NCI-H82 (cell line): ENCODE results near the gene EXOSC1.
A peak's percentile ranks its signal among the peaks of the same experiment; 100 is the strongest.
"Not testable (repeated sequence)": the region's sequence is repeated elsewhere in the genome, so short reads cannot be mapped to it uniquely, and the experiment has no call there.

Experiments used
- DNase-seq: peaks from one replicate; lab custom pipeline; 2025; lab: John Stamatoyannopoulos, UW

The EXOSC1 gene

DNA sequence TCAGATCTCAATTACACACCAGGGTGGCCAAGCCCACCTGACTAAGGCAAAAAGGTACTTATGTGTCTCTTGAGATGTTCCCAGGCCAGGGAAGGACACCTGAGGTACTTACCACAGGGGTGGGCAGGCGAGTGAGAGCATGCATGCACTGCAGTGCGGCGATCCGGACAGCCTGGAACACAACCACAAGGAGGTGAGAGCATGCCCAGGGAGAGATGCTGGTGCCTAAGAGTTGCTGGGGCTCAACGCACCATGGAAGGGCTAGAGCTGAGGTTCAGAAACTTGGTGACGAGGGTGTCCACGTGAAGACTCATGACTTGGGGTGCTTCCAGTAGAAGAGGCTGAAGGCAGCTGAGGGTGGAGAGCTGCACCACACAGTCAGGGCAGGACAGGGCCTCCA lies 13.3 kb upstream of the EXOSC1 start:
- no peak for DNase-seq

- no peak for DNase-seq
Observed at GRCh38 chr10:97456686-97457065, 10.9 kb upstream of the EXOSC1 start.

DNA sequence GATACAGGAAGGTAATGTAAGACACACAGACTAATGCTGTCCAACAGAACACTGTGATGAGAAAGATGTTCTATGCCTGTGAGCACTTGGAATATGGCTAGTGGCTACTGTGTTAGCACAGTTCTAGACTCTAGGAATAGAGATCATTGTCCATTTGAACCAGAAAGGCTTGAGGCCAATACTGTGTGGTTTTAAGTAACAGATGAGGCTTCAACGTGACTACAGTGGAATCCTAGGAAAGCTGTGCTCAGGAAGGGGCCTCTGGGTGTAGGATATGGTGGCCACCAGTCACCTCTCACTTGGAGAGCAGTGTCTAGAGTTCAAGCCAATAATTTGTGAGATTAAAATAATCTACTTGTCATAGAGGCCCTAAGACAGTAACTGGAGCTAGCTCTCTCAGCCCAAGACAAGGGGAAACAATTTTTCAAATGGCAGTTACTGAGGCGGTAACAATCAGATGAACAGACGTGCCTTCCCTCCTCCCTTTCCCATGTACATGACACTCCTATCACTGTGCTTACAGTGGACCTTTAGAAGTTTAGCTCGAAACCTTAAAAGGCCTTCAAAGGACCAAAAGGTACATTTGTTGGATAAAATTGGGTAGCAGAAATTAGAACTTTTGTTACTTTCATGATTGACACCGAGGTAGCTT lies 10.4 kb upstream of the EXOSC1 start:
- no peak for DNase-seq

- DNase-seq: peak; percentile 18
Observed at GRCh38 chr10:97454330-97455036, 8.7 kb upstream of the EXOSC1 start.

DNA sequence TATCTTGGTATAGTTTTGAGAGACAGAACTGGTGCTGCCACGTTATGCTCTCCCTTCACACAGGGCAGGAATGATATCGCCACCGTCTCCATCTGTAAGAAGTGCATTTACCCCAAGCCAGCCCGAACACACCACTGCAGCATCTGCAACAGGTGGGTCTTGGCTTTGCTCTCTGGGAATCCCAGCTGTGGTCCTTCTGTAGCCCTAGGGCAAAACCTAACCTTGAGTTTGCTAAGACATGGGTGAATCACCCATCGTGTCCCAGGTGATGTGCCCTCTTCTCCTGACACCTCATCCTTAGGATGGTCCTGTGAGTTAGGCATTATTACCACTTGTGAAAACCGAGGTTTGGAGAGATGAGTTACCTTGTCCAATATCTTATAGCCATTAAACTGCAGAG lies 6.5 kb upstream of the EXOSC1 start:
- no peak for DNase-seq

- DNase-seq: no peak
Observed at GRCh38 chr10:97451605-97452004, 5.8 kb upstream of the EXOSC1 start.

- no peak for DNase-seq
Observed at GRCh38 chr10:97450828-97451227, 5.0 kb upstream of the EXOSC1 start.

GRCh38 chr10:97445357-97445721 lies 467 bp downstream of the EXOSC1 start:
- no peak for DNase-seq

DNA sequence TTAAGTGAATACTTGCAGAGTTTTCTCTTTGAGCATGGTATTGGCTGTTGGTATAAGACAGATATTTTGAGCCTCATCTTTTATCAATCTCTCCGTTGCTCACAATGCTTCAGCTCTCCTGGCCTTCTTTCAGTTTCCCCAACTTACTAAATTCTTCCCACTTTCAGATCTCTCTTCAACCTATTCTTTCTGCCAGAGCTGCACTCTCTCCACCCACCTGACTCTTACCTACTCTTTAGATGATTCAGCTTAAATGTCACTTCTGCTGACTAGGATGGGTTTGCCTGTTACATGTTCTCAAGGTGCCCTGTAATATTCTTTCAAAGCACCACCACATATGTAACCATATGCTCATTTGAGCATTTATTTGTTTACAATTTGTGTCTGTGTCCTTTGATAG lies 1.6 kb downstream of the EXOSC1 start:
- DNase-seq: no peak

GRCh38 chr10:97442277-97442676 lies 3.5 kb downstream of the EXOSC1 start:
- no peak for DNase-seq

DNA sequence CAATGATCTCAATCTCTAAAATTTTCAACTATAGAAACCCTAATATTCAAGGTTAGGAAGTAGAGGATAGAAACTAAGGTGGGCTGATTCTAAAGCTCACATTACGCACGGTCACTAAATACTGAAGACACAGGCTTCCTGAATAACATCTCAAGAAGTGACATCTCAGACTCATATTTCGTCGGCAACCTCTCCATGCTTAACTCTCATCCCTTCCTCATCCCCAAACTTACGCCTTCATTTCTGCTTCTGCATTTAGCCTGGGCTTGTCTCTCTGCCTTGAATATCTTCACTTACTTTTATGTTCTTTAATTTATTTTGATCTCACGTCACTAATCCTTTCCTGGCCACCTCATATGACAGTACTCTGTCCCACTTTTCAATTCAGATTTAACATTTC lies 10.6 kb downstream of the EXOSC1 start:
- no peak for DNase-seq

DNA sequence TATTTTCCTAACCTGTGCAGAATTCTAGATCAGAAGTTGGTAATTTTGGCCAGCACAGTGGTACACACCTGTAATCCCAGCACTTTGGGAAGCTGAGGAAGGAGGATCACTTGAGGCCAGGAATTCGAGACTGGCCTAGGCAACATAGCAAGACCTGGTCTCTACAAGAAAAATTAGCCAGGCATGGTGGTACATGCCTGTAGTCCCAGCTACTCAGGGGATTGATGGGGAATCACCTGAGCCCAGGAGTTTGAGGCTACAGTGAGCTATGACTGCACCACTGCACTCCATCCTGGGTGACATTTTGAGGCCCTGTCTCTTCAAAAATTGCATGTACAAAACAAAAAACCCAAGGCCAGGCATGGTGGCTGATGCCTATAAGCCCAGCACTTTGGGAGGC lies 11.2 kb downstream of the EXOSC1 start:
- no peak for DNase-seq

DNA sequence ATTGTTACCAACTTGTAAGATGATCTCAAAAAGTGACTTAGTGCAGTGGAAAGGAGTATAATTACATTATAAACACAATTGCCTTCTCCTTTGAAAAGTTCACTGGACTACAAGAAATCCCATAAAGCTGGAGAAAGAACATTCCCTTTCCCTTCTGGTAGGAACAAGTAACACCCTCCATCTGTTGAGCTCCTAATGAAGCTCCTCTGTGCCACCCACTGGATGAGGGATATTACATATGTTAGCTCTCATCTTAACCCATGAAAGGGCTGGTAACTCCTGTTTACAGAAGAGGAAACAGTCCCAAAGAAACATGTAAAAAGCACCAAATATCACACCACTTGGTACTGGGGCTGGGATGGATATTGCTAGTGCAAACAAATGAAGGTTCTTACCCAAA lies 11.8 kb downstream of the EXOSC1 start:
- peak; percentile 62 for DNase-seq

GRCh38 chr10:97428572-97428981 lies 17.2 kb downstream of the EXOSC1 start:
- no peak for DNase-seq

- DNase-seq: peak; percentile 39
Observed at GRCh38 chr10:97427571-97428179, 18.1 kb downstream of the EXOSC1 start.

- peak; percentile 23 for DNase-seq
Observed at GRCh38 chr10:97426776-97427570, 18.8 kb downstream of the EXOSC1 start.

GRCh38 chr10:97425964-97426775 lies 19.6 kb downstream of the EXOSC1 start, which contains the start of gene PGAM1:
PGAM1 (plus strand) TSS chr10:97426191; CDS start chr10:97426308, 117 bp downstream.
- peak; percentile 95 for DNase-seq

- DNase-seq: not testable (repeated sequence)
Observed at GRCh38 chr10:97423757-97424098, 22.1 kb downstream of the EXOSC1 start.

GRCh38 chr10:97416565-97416964 lies 29.2 kb downstream of the EXOSC1 start:
- DNase-seq: no peak

GRCh38 chr10:97412891-97413304 lies 32.9 kb downstream of the EXOSC1 start:
- no peak for DNase-seq

DNA sequence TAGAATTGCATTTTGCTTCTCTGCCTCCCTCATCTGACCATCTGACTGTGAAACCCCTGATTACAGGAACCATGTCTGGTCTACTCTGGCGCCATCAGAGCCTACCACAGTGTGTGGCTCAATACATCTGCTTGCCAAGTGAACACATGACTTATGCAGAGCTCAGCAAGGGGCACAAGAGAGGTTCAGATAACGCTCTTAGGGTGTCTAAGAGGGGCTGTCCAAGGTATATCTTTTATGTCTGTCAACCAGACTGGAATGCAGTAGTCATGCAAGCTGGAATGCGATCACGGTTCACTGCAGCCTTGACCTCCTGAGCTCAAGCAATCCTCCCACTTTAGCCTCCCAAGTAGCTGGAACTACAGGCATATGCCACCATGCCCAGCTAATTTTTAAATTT lies 34.4 kb downstream of the EXOSC1 start:
- no peak for DNase-seq

DNA sequence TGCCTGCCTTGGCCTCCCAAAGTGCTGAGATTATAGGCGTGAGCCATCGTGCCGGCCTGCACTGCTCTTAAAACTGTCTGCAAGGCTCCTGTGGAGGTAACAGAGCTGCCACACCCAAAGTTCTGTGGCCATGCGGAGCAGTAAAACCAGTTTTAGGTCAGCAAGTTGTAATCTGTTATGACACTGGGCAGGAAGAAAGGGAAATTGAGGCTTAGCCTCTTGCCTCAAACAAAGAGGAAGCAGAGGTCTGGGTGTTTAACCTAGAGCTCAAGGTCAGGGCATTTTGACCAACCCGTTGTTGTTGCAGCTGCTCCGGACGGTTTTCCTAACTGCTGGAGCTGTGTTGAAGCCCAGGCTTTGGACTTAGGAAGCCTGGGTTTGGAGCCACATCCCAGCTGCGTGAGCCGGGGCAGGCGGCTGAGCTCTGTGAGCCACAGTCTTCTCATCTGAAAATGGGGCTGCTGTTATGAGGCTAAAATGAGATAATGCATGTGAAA lies 37.3 kb downstream of the EXOSC1 start:
- no peak for DNase-seq
